Measurements from ENCODE around the gene SLC35G3. TPM values are rescaled to one million over a fixed set of nuclear protein-coding genes. Genes with fewer than 3 reads are reported as not detected.

The SLC35G3 gene
- total RNA-seq, 1 experiment from 2014 or later = not detected

DNA sequence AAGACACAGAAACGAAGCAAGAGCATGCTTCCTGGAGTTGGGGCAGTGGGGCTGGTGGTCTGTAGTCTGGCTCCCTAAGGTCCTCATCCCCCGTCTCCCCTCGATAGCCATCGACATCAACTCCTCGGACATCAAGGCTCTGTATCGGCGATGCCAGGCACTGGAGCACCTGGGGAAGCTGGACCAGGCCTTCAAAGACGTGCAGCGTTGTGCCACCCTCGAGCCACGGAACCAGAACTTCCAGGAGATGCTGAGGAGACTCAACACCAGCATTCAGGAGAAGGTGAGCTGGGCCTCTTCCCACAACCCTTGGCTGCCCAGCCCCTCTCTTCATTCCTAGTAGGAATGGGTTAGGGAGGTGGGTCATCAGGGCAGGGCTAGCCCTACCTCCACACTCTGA, 44.3 kb downstream of the SLC35G3 start:
- in situ Hi-C loops (cut with HindIII; ENCODE audit: low pct_unique_long_range_greater_than_20kb, low sequenced_read_pairs) = no loop called here
- DNase-seq (ENCODE audit: low read depth) = no peak

DNA sequence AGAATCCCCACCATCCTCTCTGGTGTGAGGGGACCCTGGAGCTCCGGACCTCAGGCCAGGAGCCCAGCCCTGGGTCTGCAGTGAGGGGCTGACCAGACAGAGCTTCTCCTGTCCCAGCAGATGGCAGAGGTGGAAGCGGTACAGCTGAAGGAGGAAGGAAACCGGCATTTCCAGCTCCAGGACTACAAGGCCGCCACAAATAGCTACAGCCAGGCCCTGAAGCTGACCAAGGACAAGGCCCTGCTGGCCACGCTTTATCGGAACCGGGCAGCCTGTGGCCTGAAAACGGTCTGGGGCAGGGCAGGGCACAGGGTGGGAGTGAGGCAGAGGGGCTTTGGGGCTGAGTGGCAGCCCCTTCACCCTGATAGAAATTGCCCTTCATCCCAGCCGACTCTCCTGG, 46.0 kb downstream of the SLC35G3 start:
- DNase-seq (ENCODE audit: low read depth) = no peak
- in situ Hi-C loops (cut with HindIII; ENCODE audit: low pct_unique_long_range_greater_than_20kb, low sequenced_read_pairs) = no loop called here

DNA sequence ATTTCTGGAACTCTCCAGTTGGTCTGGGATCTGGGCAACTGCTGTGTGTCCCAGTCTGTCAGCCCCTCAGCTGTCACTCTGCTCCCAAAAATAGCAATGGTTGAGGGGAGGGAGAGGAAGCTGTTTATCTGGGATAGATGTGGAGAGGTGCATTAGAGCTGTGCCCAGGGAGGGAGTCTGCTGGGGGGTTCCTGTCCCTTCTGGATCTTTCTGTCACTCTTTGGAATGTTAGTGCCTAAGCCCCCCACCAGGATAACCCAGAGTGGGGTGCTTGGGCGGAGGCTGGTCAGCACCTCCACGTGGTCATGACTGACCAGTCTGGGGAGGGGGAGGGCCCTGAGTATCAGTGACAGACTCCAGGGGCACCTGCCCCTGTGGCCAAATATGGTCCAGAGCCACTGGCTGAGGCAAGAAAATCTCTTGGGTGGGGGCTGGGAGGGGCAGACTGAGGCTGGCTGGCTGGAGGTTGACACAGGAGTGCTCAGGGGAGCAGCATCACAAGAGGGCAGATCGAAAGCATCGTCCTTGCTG, 46.8 kb downstream of the SLC35G3 start, which contains the start of gene UNC45B:
Gene UNC45B (plus strand): TSS at position 443 of the 531 bp plus-strand sequence. CDS start 447 bp downstream, outside the sequence.
- DNase-seq (ENCODE audit: low read depth) = no peak
- in situ Hi-C loops (cut with HindIII; ENCODE audit: low pct_unique_long_range_greater_than_20kb, low sequenced_read_pairs) = no loop called here

DNA sequence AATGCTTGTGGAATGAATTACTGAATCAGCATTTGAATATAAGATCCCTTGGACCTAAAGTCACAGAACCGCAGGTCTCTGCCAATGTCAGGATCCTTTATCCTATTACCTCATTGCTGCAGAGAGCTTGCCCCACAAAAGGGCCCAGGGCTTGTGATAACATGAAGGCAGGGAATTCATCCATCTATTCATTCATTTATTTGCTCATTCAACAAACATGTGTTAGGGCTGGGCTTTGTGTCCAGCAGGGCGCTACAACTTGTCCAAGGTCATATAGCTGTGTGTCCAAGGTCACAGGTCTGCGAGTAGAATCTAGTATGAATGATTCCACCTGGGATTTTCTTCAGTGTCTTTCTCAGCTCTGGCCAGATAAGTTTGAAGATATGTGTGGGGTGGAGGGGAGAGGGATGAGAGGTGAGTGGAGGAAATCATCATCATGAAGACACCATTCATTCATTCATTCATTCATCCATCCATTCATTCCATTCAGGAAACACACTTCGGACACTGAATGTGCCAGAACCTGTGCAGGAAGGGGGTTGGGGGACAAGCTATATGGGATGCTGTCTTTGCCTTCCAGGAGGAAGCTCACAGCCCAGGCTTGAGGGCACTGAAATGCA, 47.9 kb downstream of the SLC35G3 start:
- no peak for DNase-seq (ENCODE audit: low read depth)
- in situ Hi-C loops (cut with HindIII; ENCODE audit: low pct_unique_long_range_greater_than_20kb, low sequenced_read_pairs) = no loop called here

DNA sequence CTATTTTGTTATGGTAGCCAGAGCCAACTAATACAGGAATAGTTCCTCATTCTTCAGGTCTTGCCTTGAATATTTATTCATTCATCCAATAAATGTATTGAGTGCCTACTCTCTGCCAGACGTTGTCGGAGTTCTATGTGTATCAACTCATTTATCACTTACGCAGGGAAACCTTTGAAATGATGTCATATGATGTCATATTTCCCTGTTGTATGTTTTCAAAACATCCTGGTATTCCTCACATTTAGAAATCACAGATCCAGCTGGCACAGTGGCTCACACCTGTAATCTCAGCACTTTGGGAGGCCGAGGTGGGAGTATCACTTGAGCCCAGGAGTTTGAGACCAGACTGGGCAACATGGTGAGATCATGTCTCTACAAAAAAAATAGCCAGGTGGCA, 49.4 kb downstream of the SLC35G3 start:
- in situ Hi-C loops (cut with HindIII; ENCODE audit: low pct_unique_long_range_greater_than_20kb, low sequenced_read_pairs) = no loop called here

More for the DNA sequence above, 49.4 kb downstream of the SLC35G3 start:
- DNase-seq (ENCODE audit: low read depth) = no peak

Other genes starting within 250 kb of the SLC35G3 start
- gene CCT6B, start 232.9 kb downstream of the SLC35G3 start, total RNA-seq (2014; rRNA removed; shearing (Covaris generic); ENCODE audit: low replicate concordance) = 0.70 TPM in 1 of 2 replicates, not detected in the other
- gene ZNF830, start 232.9 kb downstream of the SLC35G3 start, total RNA-seq (2014; rRNA removed; shearing (Covaris generic); ENCODE audit: low replicate concordance) = 9.8 and 17.8 TPM in 2 replicates
- 42.1 and 83.6 TPM in 2 replicates for gene LIG3, start 213.9 kb downstream of the SLC35G3 start, total RNA-seq (2014; rRNA removed; shearing (Covaris generic); ENCODE audit: low replicate concordance)
- 75.3 and 76.0 TPM in 2 replicates for gene RFFL, start 130.7 kb downstream of the SLC35G3 start, total RNA-seq (2014; rRNA removed; shearing (Covaris generic); ENCODE audit: low replicate concordance)
- gene RAD51D, start 74.5 kb downstream of the SLC35G3 start, total RNA-seq (2014; rRNA removed; shearing (Covaris generic); ENCODE audit: low replicate concordance) = 3.6 and 23.7 TPM in 2 replicates
- gene FNDC8, start 72.8 kb downstream of the SLC35G3 start, total RNA-seq (2014; rRNA removed; shearing (Covaris generic); ENCODE audit: low replicate concordance) = not detected in 2 replicates
- gene NLE1, start 52.1 kb downstream of the SLC35G3 start, total RNA-seq (2014; rRNA removed; shearing (Covaris generic); ENCODE audit: low replicate concordance) = 39.3 and 53.6 TPM in 2 replicates
- not detected in 2 replicates for gene UNC45B, start 46.6 kb downstream of the SLC35G3 start, total RNA-seq (2014; rRNA removed; shearing (Covaris generic); ENCODE audit: low replicate concordance)
- 2.3 and 4.7 TPM in 2 replicates for gene SLFN5, start 48.7 kb upstream of the SLC35G3 start, total RNA-seq (2014; rRNA removed; shearing (Covaris generic); ENCODE audit: low replicate concordance)
- 0.03 TPM in 1 of 2 replicates, not detected in the other for gene SLFN11, start 179.2 kb upstream of the SLC35G3 start, total RNA-seq (2014; rRNA removed; shearing (Covaris generic); ENCODE audit: low replicate concordance)
- 7.8 and 13.2 TPM in 2 replicates for gene SLFN12, start 238.1 kb upstream of the SLC35G3 start, total RNA-seq (2014; rRNA removed; shearing (Covaris generic); ENCODE audit: low replicate concordance)

All from Caki2 (cell line).